ENCODE results near the gene PLA2G7. TPM values are rescaled to one million over a fixed set of nuclear protein-coding genes. Genes with fewer than 3 reads are reported as not detected.

PLA2G7 gene
- total RNA-seq, 4 donors from 2014 or later: 1.0 to 24.4 (median 3.2) TPM

GRCh38 chr6:46676604-46677313 lies 58.4 kb downstream of the PLA2G7 start:
- DNase-seq (ENCODE audit: low spot score) (no peak), ATAC-seq (ENCODE audit: low FRiP score) (no peak)
- TF ChIP-seq CTCF (IDR thresholded peaks at IDR 0.05): no peak

GRCh38 chr6:46674410-46674809 lies 60.8 kb downstream of the PLA2G7 start:
- no peak for DNase-seq (ENCODE audit: low spot score)
- ATAC-seq (ENCODE audit: low FRiP score): no peak
- TF ChIP-seq CTCF (IDR thresholded peaks at IDR 0.05): no peak

GRCh38 chr6:46667377-46667776 lies 67.8 kb downstream of the PLA2G7 start:
- no peak for TF ChIP-seq CTCF (IDR thresholded peaks at IDR 0.05)
- ATAC-seq (ENCODE audit: low FRiP score) (no peak), DNase-seq (ENCODE audit: low spot score) (no peak)

- ATAC-seq (ENCODE audit: low FRiP score) (no peak), DNase-seq (ENCODE audit: low spot score) (no peak)
- no peak for TF ChIP-seq CTCF (IDR thresholded peaks at IDR 0.05)
Observed at GRCh38 chr6:46661483-46661882, 73.7 kb downstream of the PLA2G7 start.

- no peak for TF ChIP-seq CTCF (IDR thresholded peaks at IDR 0.05)
- DNase-seq (ENCODE audit: low spot score): no peak
- no peak for ATAC-seq (ENCODE audit: low FRiP score)
Observed at GRCh38 chr6:46657642-46658041, 77.5 kb downstream of the PLA2G7 start.

- no peak for TF ChIP-seq CTCF (IDR thresholded peaks at IDR 0.05)
- DNase-seq (ENCODE audit: low spot score): no peak
- no peak for ATAC-seq (ENCODE audit: low FRiP score)
Observed at GRCh38 chr6:46655803-46656202, 79.4 kb downstream of the PLA2G7 start.

Other genes with a start within 250 kb of the PLA2G7 start
- 1 to 10 TPM; 2.5 to 7.9 (median 3.7) TPM for gene RCAN2, start 243.9 kb downstream of the PLA2G7 start, total RNA-seq
- gene CYP39A1, start 82.6 kb downstream of the PLA2G7 start, total RNA-seq: 10 to 100 TPM in 1 of 4 donors, 1 to 10 TPM in 3; 2.8 to 13.1 (median 5.4) TPM
- 10 to 100 TPM; 10.1 to 39.6 (median 27.9) TPM for gene SLC25A27, start 82.4 kb downstream of the PLA2G7 start, total RNA-seq
- 1 to 10 TPM in 1 of 4 donors, under 1 TPM in 3; 0.12 to 1.6 (median 0.59) TPM for gene TDRD6, start 47.5 kb downstream of the PLA2G7 start, total RNA-seq
- gene ANKRD66, start 11.6 kb upstream of the PLA2G7 start, total RNA-seq: not detected
- not detected for gene MEP1A, start 58.0 kb upstream of the PLA2G7 start, total RNA-seq
- gene ADGRF5, start 186.6 kb upstream of the PLA2G7 start, total RNA-seq: 100 to 1,000 TPM in 1 of 4 donors, 10 to 100 TPM in 3; 29.7 to 324 (median 74.1) TPM

Data from omental fat pad (tissue), 4 donors.